Measurements from ENCODE around the gene PRICKLE2.

Gene PRICKLE2

GRCh38 chr3:64187065-64187959 is 38.0 kb downstream of the PRICKLE2 start:
- peak; percentile 96 for DNase-seq

- no peak for DNase-seq
Measured at GRCh38 chr3:64186667-64187064, 38.6 kb downstream of the PRICKLE2 start.

- peak; percentile 64 for DNase-seq
Measured at GRCh38 chr3:64185436-64185835, 39.8 kb downstream of the PRICKLE2 start.

- peak; percentile 24 for DNase-seq
Measured at GRCh38 chr3:64184621-64185020, 40.6 kb downstream of the PRICKLE2 start.

- DNase-seq = no peak
Measured at GRCh38 chr3:64179860-64180259, 45.4 kb downstream of the PRICKLE2 start.

- DNase-seq = no peak
Measured at GRCh38 chr3:64179249-64179648, 46.0 kb downstream of the PRICKLE2 start.

- DNase-seq = no peak
Measured at GRCh38 chr3:64178419-64178818, 46.8 kb downstream of the PRICKLE2 start.

GRCh38 chr3:64176461-64176996 is 48.7 kb downstream of the PRICKLE2 start:
- peak; percentile 10 for DNase-seq

GRCh38 chr3:64174328-64174727 is 50.9 kb downstream of the PRICKLE2 start:
- no peak for DNase-seq

GRCh38 chr3:64173563-64173962 is 51.7 kb downstream of the PRICKLE2 start:
- no peak for DNase-seq

GRCh38 chr3:64170270-64170669 is 55.0 kb downstream of the PRICKLE2 start:
- DNase-seq = no peak

- DNase-seq = no peak
Measured at GRCh38 chr3:64167868-64168267, 57.4 kb downstream of the PRICKLE2 start.

- no peak for DNase-seq
Measured at GRCh38 chr3:64167351-64167750, 57.9 kb downstream of the PRICKLE2 start.

GRCh38 chr3:64166584-64167162 is 58.6 kb downstream of the PRICKLE2 start:
- DNase-seq = no peak

- DNase-seq = no peak
Measured at GRCh38 chr3:64164349-64164748, 60.9 kb downstream of the PRICKLE2 start.

- peak; percentile 77 for DNase-seq
Measured at GRCh38 chr3:64163755-64164148, 61.5 kb downstream of the PRICKLE2 start.

GRCh38 chr3:64163019-64163754 is 62.1 kb downstream of the PRICKLE2 start:
- no peak for DNase-seq

GRCh38 chr3:64161481-64161952 is 63.7 kb downstream of the PRICKLE2 start:
- no peak for DNase-seq

GRCh38 chr3:64160000-64160695 is 65.1 kb downstream of the PRICKLE2 start:
- DNase-seq = no peak

- DNase-seq = peak; percentile 19
Measured at GRCh38 chr3:64158334-64158733, 66.9 kb downstream of the PRICKLE2 start.

- DNase-seq = no peak
Measured at GRCh38 chr3:64157150-64158035, 67.9 kb downstream of the PRICKLE2 start.

GRCh38 chr3:64155328-64155727 is 69.9 kb downstream of the PRICKLE2 start:
- DNase-seq = no peak

All from NCI-H226 (cell line).